ENCODE results near the gene PRSS33. TPM values are rescaled to one million over a fixed set of nuclear protein-coding genes. Genes with fewer than 3 reads are reported as not detected.

PRSS33 gene
- total and polyA plus RNA-seq, 2 donors = 0.05 to 0.37 TPM

DNA sequence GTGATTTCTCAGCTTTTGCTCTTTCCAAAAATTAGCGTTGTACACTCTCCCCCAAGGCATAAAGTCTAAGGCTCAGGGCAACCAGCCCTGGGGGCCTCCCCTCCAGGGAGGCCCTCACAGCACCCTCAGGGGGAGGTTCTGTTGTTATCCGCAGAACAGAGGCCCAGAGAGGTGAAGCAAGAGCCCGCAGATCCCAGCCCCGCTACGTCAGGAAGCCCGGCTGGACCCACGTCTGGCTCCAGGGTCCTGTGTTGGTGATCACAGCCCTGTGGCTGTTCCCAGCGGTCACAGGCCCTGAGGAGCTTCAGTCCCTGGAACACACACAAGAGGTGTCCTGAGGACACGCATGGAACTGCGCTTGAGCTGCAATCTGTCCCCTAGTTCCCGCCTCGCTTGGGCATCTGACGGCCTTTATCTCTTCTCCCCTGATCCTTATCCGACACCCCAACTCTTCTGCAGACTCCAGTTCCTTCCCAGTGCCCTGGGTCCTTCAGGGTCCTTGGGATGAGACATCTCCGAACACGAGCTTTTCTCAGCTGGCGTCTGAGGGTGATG is 41.6 kb upstream of the PRSS33 start:
- Histone ChIP-seq H3K36me3 (ENCODE audit: control insufficient read depth in 2 of 2, insufficient read depth in 2 of 2, low read length in 1 of 2) (no peaks in the 10 kb centered on the region), H3K27ac (ENCODE audit: low read depth in 1 of 2, low read length in 1 of 2) (no peak overlapping the region), H3K9me3 (ENCODE audit: control insufficient read depth in 2 of 2, insufficient read depth in 1 of 2, low read length in 1 of 2) (no peaks in the 10 kb centered on the region), H3K4me3 (ENCODE audit: low read length in 2 of 2) (no peak overlapping the region), H3K4me1 (ENCODE audit: control insufficient read depth in 2 of 2, insufficient read depth in 2 of 2, low read length in 2 of 2) (peaks cover 0 to 5% of the 10 kb centered on the region in 2 donors), H3K27me3 (ENCODE audit: control insufficient read depth in 2 of 2, insufficient read depth in 1 of 2, low read length in 1 of 2) (peaks cover 0 to 8% of the 10 kb centered on the region in 2 donors)
- WGBS = 96% methylated on average over 17 of the region's 17 CpGs
- no peak for DNase-seq (ENCODE audit: low read depth in 6 of 9, low spot score in 9 of 9)

DNA sequence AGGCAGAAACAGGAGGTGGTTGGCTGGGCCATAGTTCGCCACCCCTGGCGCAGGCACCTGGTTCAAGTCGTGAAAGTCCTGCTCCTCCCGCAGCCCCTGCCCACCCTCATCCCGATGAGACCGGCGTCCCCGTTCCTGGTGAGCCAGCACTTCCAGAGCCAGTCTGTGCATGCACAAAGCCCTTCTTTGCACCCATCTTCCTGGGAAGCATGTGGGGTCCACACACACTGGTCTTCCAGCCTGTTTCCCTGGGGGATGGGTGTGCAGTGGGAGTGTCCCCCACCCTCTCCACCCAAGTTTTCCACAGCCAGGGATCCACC is 41.1 kb upstream of the PRSS33 start:
- Histone ChIP-seq H3K36me3 (ENCODE audit: control insufficient read depth in 2 of 2, insufficient read depth in 2 of 2, low read length in 1 of 2) (no peaks in the 10 kb centered on the region), H3K27ac (ENCODE audit: low read depth in 1 of 2, low read length in 1 of 2) (no peak overlapping the region), H3K27me3 (ENCODE audit: control insufficient read depth in 2 of 2, insufficient read depth in 1 of 2, low read length in 1 of 2) (peaks cover 0 to 8% of the 10 kb centered on the region in 2 donors), H3K9me3 (ENCODE audit: control insufficient read depth in 2 of 2, insufficient read depth in 1 of 2, low read length in 1 of 2) (no peaks in the 10 kb centered on the region), H3K4me3 (ENCODE audit: low read length in 2 of 2) (no peak overlapping the region), H3K4me1 (ENCODE audit: control insufficient read depth in 2 of 2, insufficient read depth in 2 of 2, low read length in 2 of 2) (peaks cover 0 to 5% of the 10 kb centered on the region in 2 donors)
- 89% methylated on average over 8 of the region's 8 CpGs for WGBS
- DNase-seq (ENCODE audit: low read depth in 6 of 9, low spot score in 9 of 9) = no peak

DNA sequence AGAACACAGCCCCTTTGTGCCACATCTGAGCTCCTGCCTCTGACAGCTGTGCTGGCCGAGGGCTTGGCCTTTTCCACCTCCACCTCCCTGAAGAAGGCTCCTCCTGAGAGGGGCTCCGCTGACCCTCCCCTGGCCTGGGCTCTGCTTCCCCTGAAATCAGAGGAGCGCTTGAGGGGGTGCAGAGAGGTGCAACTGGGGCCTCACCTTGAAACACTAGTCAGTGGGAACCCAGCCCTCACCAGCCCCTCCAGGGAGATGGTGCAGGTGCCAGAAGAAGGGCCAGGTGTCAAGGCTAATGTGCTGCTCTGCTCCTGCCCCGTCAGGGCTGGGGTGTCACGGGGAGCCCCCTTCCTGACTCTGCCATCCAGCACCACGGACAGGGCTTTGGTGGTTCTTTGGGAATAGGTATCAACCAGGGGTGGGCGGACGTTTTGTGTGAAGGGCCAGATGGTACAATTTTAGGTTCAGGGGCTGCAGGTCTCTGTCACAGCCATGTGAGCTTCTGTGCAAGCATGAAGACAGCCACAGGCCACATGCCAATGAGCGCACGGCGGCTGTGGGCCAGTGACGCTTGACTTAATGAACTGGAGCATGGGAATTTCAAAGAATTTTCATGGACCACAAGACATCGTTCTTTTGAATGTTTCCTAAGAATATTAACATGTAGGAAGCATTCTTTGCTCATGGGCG is 40.6 kb upstream of the PRSS33 start:
- 91% methylated on average over 14 of the region's 14 CpGs for whole genome bisulfite sequencing

DNA sequence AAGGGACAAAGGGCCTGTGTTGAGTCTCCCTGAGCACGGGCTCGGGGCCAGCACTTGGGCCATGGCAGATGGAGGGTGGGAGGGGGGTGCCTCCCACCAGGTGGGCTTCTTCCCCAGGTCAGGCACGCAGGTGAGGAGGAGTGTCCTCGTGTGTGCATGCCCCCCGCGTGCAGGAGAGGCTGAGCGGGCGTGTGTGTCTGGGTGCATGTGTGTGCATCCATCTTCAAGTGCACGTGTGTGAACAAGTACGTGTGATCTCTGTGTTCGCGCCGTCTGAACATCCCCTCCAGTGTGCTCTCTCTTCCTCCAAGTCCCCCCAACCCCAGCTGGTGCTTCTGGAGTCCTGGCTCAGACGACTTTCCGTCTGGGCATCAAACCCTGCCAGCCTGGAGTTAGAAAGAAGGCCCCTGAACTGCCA is 40.0 kb upstream of the PRSS33 start:
- no peak overlapping the region for H3K4me3 ChIP-seq (ENCODE audit: low read length in 2 of 2)
- no peaks in the 10 kb centered on the region for H3K9me3 ChIP-seq (ENCODE audit: control insufficient read depth in 2 of 2, insufficient read depth in 1 of 2, low read length in 1 of 2)
- peaks cover 0 to 5% of the 10 kb centered on the region in 2 donors for H3K4me1 ChIP-seq (ENCODE audit: control insufficient read depth in 2 of 2, insufficient read depth in 2 of 2, low read length in 2 of 2)
- H3K36me3 ChIP-seq (ENCODE audit: control insufficient read depth in 2 of 2, insufficient read depth in 2 of 2, low read length in 1 of 2) = no peaks in the 10 kb centered on the region
- H3K27me3 ChIP-seq (ENCODE audit: control insufficient read depth in 2 of 2, insufficient read depth in 1 of 2, low read length in 1 of 2) = peaks cover 0 to 8% of the 10 kb centered on the region in 2 donors
- H3K27ac ChIP-seq (ENCODE audit: low read depth in 1 of 2, low read length in 1 of 2) = no peak overlapping the region
- no peak for DNase-seq (ENCODE audit: low read depth in 6 of 9, low spot score in 9 of 9)
- 88% methylated on average over 15 of the region's 15 CpGs for WGBS

More for the DNA sequence above, 40.6 kb upstream of the PRSS33 start:
- no peak overlapping the region for H3K4me3 ChIP-seq (ENCODE audit: low read length in 2 of 2)
- H3K9me3 ChIP-seq (ENCODE audit: control insufficient read depth in 2 of 2, insufficient read depth in 1 of 2, low read length in 1 of 2) = no peaks in the 10 kb centered on the region
- peaks cover 0 to 8% of the 10 kb centered on the region in 2 donors for H3K27me3 ChIP-seq (ENCODE audit: control insufficient read depth in 2 of 2, insufficient read depth in 1 of 2, low read length in 1 of 2)
- H3K27ac ChIP-seq (ENCODE audit: low read depth in 1 of 2, low read length in 1 of 2) = no peak overlapping the region
- H3K4me1 ChIP-seq (ENCODE audit: control insufficient read depth in 2 of 2, insufficient read depth in 2 of 2, low read length in 2 of 2) = peaks cover 0 to 5% of the 10 kb centered on the region in 2 donors
- no peaks in the 10 kb centered on the region for H3K36me3 ChIP-seq (ENCODE audit: control insufficient read depth in 2 of 2, insufficient read depth in 2 of 2, low read length in 1 of 2)
- no peak for DNase-seq (ENCODE audit: low read depth in 6 of 9, low spot score in 9 of 9)

DNA sequence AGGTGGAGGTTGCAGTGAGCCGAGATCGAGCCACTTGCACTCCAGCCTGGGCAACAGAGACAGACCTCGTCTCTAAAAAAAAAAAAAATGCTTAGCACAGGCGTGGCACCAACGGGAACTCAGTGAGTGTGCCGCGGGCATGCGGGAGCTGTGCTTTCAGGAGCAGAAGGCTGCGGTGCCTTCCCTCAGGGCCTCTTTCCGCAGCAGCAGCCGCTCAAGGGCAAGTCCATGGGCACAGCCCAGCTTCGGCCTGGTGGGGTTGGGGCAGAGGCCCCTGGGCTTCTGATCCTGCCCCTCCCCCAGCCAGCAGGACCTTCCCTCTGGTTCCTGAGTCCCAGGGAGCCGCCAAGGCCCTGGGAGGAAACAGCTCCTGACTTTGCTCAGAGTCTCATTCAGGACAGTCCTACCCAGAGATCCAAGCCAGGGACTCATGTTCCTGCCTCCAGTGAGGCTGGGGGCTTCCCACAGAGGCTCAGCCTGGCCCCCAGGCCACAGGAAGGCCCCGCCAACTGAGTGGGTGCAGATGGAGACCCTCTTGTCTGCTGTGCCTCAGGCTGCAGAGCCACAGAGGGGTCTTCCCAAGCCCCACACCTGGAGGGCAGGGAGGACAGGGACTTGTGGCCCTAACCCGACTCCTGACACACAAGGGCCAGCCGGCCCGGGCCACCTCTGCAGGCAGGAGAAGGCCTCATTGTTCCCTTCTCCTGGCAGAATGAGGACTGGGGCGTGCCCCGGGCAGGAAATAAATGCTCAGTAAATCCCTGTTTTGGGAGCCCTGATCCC is 39.4 kb upstream of the PRSS33 start:
- Histone ChIP-seq H3K4me1 (ENCODE audit: control insufficient read depth in 2 of 2, insufficient read depth in 2 of 2, low read length in 2 of 2) (peaks cover 0 to 5% of the 10 kb centered on the region in 2 donors), H3K4me3 (ENCODE audit: low read length in 2 of 2) (no peak overlapping the region), H3K27me3 (ENCODE audit: control insufficient read depth in 2 of 2, insufficient read depth in 1 of 2, low read length in 1 of 2) (peaks cover 0 to 12% of the 10 kb centered on the region in 2 donors), H3K36me3 (ENCODE audit: control insufficient read depth in 2 of 2, insufficient read depth in 2 of 2, low read length in 1 of 2) (no peaks in the 10 kb centered on the region), H3K27ac (ENCODE audit: low read depth in 1 of 2, low read length in 1 of 2) (no peak overlapping the region), H3K9me3 (ENCODE audit: control insufficient read depth in 2 of 2, insufficient read depth in 1 of 2, low read length in 1 of 2) (no peaks in the 10 kb centered on the region)
- no peak for DNase-seq (ENCODE audit: low read depth in 6 of 9, low spot score in 9 of 9)
- 91% methylated on average over 19 of the region's 19 CpGs for WGBS

DNA sequence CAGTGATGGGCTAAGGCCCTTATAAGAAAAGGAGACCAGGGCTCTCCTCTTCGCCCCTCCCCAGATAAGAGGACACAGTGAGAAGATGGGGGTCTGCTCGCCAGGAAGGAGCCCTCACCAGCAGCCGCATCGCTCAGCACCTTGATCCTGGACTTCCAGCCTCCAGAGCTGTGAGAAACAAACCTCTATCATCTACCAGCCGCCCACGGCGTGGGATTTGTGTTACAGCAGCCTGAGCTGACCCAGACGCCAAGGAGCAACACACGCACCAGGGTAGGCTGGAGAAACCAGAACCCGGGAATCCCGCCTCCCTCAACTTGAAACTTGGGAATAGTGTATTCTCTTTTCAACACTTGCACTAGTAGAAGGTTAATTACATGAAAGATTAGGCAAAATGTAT is 38.5 kb upstream of the PRSS33 start:
- H3K36me3 ChIP-seq (ENCODE audit: control insufficient read depth in 2 of 2, insufficient read depth in 2 of 2, low read length in 1 of 2) = no peaks in the 10 kb centered on the region
- peaks cover 0 to 13% of the 10 kb centered on the region in 2 donors for H3K27me3 ChIP-seq (ENCODE audit: control insufficient read depth in 2 of 2, insufficient read depth in 1 of 2, low read length in 1 of 2)
- no peak overlapping the region for H3K4me3 ChIP-seq (ENCODE audit: low read length in 2 of 2)
- WGBS = 96% methylated on average over 11 of the region's 11 CpGs
- H3K9me3 ChIP-seq (ENCODE audit: control insufficient read depth in 2 of 2, insufficient read depth in 1 of 2, low read length in 1 of 2) = no peaks in the 10 kb centered on the region
- no peak for DNase-seq (ENCODE audit: low read depth in 6 of 9, low spot score in 9 of 9)
- H3K4me1 ChIP-seq (ENCODE audit: control insufficient read depth in 2 of 2, insufficient read depth in 2 of 2, low read length in 2 of 2) = peaks cover 0 to 5% of the 10 kb centered on the region in 2 donors
- H3K27ac ChIP-seq (ENCODE audit: low read depth in 1 of 2, low read length in 1 of 2) = no peak overlapping the region

DNA sequence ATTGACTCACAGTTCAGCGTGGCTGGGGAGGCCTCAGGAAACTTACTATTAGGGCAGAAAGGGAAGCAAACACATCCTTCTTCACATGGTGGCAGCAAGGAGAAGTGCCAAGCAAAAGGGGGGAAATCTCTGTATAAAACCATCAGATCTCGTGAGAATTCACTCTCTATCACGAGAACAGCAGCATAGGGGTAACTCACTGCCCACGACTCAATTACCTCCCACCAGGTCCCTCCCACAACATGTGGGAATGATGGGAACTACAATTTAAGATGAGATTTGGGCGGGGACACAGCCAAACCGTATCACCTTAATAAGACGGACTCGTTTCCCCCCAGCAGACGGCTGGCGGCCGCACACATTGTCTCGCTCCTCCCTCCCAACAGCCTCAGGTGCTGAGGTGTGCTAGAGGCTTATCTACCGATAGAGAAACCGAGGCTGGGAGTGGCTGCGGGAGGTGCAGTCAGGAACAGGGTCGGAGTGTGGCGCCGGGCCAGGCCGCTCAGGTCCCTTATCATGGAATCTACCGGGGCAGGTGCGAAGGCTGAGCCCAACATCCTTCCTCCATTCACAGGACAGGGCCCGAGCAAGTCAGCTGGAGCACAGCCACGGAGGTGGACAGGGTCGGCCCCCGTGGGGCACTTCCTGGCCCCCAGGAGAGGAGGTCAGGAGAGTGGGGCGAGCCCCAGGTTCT is 37.8 kb upstream of the PRSS33 start:
- no peak for DNase-seq (ENCODE audit: low read depth in 6 of 9, low spot score in 9 of 9)
- no peak overlapping the region for H3K4me3 ChIP-seq (ENCODE audit: low read length in 2 of 2)
- H3K27ac ChIP-seq (ENCODE audit: low read depth in 1 of 2, low read length in 1 of 2) = no peak overlapping the region
- H3K36me3 ChIP-seq (ENCODE audit: control insufficient read depth in 2 of 2, insufficient read depth in 2 of 2, low read length in 1 of 2) = no peaks in the 10 kb centered on the region
- 87% methylated on average over 26 of the region's 26 CpGs for WGBS
- H3K27me3 ChIP-seq (ENCODE audit: control insufficient read depth in 2 of 2, insufficient read depth in 1 of 2, low read length in 1 of 2) = peaks cover 0 to 13% of the 10 kb centered on the region in 2 donors
- no peaks in the 10 kb centered on the region for H3K9me3 ChIP-seq (ENCODE audit: control insufficient read depth in 2 of 2, insufficient read depth in 1 of 2, low read length in 1 of 2)
- peaks cover 0 to 5% of the 10 kb centered on the region in 2 donors for H3K4me1 ChIP-seq (ENCODE audit: control insufficient read depth in 2 of 2, insufficient read depth in 2 of 2, low read length in 2 of 2)

DNA sequence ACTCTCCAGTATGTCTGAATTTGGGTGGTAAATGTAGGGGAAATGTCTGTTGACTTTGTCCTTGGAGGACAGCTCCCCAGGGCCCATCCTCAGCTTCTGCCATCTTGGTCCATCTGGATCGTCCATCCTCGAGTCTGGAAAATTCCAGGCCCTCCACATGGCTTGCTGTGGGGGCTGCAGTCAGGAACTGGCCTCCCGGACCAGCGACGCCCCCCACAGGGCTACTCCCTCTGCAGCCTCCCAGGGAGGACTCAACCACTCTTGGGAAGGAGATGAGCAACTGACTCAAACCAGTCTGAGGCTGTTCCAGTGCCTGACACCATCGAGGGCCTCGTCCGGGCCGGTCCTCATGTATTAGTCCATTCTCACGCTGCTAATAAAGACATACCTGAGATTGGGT is 37.3 kb upstream of the PRSS33 start:
- Histone ChIP-seq H3K36me3 (ENCODE audit: control insufficient read depth in 2 of 2, insufficient read depth in 2 of 2, low read length in 1 of 2) (no peaks in the 10 kb centered on the region), H3K27me3 (ENCODE audit: control insufficient read depth in 2 of 2, insufficient read depth in 1 of 2, low read length in 1 of 2) (peaks cover 0 to 13% of the 10 kb centered on the region in 2 donors), H3K4me3 (ENCODE audit: low read length in 2 of 2) (no peak overlapping the region), H3K4me1 (ENCODE audit: control insufficient read depth in 2 of 2, insufficient read depth in 2 of 2, low read length in 2 of 2) (no peaks in the 10 kb centered on the region), H3K27ac (ENCODE audit: low read depth in 1 of 2, low read length in 1 of 2) (no peak overlapping the region), H3K9me3 (ENCODE audit: control insufficient read depth in 2 of 2, insufficient read depth in 1 of 2, low read length in 1 of 2) (no peaks in the 10 kb centered on the region)
- no peak for DNase-seq (ENCODE audit: low read depth in 6 of 9, low spot score in 9 of 9)
- 93% methylated on average over 10 of the region's 10 CpGs for WGBS

DNA sequence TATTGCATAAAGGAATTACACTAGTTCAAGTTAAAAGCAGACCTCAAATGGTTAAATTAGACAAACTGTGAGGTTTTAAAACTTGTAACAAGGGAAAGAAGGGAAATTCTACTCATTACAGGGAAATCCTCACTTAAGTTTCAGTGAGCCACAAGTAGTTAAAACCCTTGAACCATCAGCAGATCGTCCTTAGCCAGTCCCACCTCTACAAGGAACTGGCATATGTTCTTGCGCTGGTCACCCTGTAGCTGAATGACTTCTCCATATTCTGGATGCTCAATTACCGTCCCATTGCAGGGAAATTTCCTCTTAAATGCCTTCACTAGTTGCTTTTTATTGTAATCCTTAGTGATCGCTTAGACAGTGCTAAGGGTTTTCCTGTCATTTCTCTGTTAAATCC is 35.1 kb upstream of the PRSS33 start:
- no peak for DNase-seq (ENCODE audit: low read depth in 6 of 9, low spot score in 9 of 9)
- no peak overlapping the region for H3K27ac ChIP-seq (ENCODE audit: low read depth in 1 of 2, low read length in 1 of 2)
- 82% methylated on average over 4 of the region's 4 CpGs for WGBS
- peaks cover 3 to 15% of the 10 kb centered on the region in 2 donors for H3K27me3 ChIP-seq (ENCODE audit: control insufficient read depth in 2 of 2, insufficient read depth in 1 of 2, low read length in 1 of 2)
- H3K4me1 ChIP-seq (ENCODE audit: control insufficient read depth in 2 of 2, insufficient read depth in 2 of 2, low read length in 2 of 2) = no peaks in the 10 kb centered on the region
- no peaks in the 10 kb centered on the region for H3K36me3 ChIP-seq (ENCODE audit: control insufficient read depth in 2 of 2, insufficient read depth in 2 of 2, low read length in 1 of 2)
- H3K4me3 ChIP-seq (ENCODE audit: low read length in 2 of 2) = no peak overlapping the region
- no peaks in the 10 kb centered on the region for H3K9me3 ChIP-seq (ENCODE audit: control insufficient read depth in 2 of 2, insufficient read depth in 1 of 2, low read length in 1 of 2)

Data from thymus (tissue), 11 donors.